ENCODE data around the gene TMEM207. TPM values are rescaled to one million over a fixed set of nuclear protein-coding genes. Genes with fewer than 3 reads are reported as not detected.
"Not testable (repeated sequence)": the region's sequence is repeated elsewhere in the genome, so short reads cannot be mapped to it uniquely, and the experiment has no call there.

TMEM207 gene
- not detected in 2 replicates for total RNA-seq

DNA sequence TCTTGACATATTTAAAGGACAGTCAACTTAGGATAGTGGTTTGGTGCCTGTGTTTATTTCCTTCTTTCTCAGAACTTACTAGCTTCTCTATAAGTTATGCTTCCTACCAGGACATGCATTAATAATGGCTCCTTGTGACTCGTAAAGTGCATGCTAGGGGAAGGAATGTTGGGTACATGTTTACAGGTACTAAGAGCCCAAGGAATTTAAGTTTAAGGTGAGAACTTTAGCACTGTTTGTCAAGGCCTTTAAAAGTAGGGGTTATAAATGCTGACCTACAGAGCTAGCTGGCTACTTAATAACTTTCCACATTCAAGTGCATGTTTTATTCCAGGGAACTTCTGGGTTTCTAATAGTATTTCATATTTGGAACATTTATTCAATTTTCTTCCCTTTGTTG is at the start of gene TMEM207:
Gene TMEM207 (minus strand): TSS at position 101 of the 400 bp plus-strand sequence. CDS start 92 bp downstream, at position 9.
- no peak for DNase-seq (ENCODE audit: low read depth in 2 of 2)

DNA sequence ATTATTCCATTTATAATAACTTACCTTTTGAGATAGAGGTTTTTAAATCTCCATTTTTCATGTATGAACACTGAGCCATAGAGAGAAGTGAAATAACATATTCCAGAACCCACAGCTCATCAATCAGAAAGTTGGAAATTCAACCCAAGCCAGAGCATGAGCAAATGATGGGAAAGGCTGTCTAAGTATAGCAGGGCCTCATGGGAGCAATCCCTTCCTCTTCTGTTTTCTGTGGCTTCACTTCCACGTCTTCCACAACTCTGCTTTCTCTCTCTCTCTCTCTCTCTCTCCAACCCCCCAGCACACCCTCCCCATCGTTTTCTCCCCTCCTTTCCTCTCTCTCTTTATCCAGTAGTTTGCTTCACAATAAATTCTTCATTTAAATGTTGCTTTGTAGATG is 49.4 kb upstream of the TMEM207 start:
- no peak for DNase-seq (ENCODE audit: low read depth in 2 of 2)

DNA sequence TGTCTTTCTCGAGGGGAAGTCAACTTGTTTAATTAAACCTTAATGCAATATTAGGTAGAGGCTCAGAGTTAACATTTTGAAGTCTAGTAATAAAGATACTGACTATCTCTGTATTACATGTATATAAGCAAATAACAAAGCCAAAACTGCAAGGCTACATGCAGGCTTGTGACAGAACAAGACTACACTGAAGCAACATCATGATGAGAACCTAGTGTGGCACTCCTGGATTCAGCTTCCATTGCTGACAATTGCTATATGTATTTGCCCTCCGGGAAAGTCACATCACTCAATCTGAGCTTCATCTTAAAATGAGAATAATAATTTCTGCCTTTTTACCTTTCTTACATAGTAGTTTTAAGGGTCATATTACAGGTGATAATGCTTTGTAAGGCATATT is 48.6 kb upstream of the TMEM207 start:
- DNase-seq (ENCODE audit: low read depth in 2 of 2), result no peak

DNA sequence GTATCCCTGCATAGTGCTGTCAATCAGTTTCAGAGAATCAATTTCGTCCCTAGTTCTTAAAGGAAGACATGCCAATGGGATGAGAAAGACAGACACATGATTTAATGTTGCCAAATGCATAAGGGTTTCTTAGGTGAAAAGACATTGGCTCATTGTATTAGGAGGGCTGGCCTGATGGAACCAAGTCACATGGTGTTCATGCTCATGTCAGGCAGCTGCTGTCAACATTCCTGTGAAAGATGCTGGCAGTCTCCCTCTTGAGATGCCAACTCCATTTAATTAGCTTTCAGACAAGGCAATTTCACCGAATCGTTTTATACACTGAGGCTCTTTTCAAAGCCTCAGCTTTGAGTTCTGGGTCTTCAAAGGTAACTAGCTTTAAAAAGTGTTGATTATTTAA is 48.1 kb upstream of the TMEM207 start:
- no peak for DNase-seq (ENCODE audit: low read depth in 2 of 2)

DNA sequence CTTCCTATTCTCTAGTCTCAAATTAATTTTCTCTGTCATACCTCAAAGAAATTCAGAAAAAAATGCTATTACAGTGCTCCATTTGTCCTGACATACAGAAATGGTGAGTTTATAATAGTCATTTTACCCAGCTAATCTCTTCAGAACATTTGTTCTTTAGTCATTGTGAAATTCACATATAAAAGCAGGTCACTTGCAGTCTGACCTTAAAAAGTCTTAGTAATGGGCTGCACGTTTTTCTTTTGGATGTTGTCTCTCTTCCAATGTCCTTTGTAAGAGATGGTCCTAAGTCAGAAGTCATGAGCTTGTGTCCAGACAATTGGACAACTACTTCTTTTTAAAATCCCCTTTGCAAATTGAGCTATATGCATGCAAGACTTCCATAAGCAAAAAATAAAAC is 47.2 kb upstream of the TMEM207 start:
- no peak for DNase-seq (ENCODE audit: low read depth in 2 of 2)

DNA sequence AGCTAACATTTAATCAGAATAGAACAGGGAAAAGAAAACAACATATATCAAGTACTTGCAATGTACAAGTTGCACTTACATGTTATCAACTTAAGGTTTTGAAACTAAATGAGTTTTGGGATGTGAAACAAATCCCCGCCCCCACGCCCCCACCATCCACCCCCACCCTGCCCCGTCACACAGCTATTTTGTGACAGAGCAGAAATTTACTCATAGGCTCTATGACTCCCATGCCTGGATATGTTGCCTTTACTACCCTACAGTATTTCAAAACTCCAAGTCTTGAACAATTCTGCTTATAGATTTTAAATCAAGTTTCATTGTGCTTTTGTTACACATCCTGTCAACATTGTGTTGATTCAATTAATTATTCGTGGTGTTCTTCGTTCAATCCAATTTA is 46.1 kb upstream of the TMEM207 start:
- DNase-seq (ENCODE audit: low read depth in 2 of 2), result no peak

DNA sequence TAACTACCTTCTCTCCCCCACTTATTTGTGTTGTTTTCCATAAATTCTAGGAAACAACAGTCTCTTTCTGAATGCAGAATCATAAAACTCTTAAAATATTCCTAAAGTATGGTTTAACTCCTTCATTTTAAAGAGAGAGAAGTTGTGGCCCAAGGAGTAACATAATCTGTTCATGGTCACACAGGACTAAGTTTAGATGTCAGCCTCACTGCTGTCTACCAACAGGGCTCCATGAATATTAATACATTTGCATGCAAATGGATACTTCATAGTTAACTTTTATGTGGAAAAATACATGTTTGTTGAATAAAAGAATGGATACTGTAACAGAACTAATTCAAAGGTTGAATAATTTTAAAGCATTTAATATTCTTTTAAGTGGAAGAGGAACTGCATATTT is 45.7 kb upstream of the TMEM207 start:
- no peak for DNase-seq (ENCODE audit: low read depth in 2 of 2)

DNA sequence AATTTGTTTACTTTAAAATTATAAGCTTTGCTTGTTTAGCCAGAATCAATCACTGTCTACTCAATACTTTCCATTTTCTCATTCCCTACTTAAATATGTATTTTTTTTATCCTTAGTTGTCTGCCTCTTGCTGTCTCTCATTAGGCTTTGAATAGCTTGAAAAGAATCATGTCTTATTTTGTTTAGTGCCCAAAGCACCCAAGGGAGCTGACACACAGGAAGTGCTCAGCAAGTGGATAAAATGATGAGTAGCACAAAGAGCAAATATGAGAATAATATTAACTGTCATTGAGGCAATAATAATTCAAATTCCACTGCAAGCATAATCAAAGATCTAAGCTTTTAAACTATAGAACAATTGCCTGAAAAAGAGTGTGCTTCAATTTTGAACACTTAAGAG is 45.2 kb upstream of the TMEM207 start:
- no peak for DNase-seq (ENCODE audit: low read depth in 2 of 2)

DNA sequence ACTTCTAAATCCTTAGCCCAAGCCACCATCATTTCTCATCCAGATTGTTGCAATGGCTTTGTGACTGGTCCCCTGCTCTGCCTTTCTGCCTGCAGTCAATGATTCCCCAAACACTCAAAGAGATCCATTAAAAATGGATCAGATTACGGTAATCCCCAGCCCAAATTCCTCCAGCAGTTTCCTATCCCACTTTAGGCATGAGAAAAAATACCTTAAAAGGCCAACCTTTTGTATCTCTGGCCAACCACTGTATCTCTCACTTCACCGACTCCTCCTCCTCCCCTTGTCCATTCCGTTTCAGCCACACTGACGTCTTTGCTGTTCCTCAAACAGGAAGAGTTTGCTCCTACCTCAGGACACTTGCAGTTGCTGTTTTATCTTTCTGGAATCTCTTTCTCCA is 43.3 kb upstream of the TMEM207 start:
- DNase-seq (ENCODE audit: low read depth in 2 of 2), result no peak

DNA sequence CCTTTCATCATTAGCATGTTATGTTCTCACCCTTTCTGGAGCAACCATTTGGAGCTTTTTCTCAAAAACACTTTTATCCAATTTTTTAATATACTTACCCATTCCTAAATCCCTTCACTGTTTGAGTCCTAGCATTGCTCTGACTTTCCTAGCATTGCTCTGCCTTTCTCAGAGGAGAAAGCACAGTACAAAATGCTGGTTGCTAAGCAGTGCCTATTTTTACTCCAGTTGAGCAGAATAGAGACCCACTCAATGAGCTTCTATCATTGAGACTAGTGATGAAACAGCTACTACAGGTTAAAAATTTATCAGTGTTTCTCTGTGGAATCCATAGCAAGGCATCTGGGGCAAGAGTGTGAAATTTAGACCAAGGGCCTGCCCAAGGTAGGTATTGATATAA is 42.4 kb upstream of the TMEM207 start:
- DNase-seq (ENCODE audit: low read depth in 2 of 2), result no peak

DNA sequence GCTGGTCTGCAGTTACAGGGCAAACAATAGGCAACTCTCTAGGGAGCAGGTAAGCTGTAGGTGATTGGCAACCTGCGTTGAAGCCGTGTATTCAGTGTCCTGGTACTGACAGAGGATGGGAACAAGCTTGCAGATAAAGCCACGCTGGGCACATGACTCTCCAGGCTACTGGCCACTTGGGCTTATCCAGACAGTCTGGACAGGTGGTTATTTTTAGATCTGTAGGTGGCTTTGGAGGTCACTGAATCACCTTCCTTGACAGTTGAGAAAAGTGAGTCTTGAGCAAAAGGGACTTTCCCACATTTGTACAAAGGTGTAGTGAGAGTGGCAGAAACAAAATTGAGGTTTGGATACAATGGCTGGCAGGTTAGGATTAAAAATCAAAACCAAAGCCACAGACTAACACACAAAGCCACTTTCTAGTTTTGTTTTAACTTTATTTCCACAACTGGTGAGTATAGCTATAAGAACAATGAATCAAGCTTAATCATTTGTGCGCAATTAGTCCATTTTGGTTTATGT is 41.9 kb upstream of the TMEM207 start:
- DNase-seq (ENCODE audit: low read depth in 2 of 2), result no peak

DNA sequence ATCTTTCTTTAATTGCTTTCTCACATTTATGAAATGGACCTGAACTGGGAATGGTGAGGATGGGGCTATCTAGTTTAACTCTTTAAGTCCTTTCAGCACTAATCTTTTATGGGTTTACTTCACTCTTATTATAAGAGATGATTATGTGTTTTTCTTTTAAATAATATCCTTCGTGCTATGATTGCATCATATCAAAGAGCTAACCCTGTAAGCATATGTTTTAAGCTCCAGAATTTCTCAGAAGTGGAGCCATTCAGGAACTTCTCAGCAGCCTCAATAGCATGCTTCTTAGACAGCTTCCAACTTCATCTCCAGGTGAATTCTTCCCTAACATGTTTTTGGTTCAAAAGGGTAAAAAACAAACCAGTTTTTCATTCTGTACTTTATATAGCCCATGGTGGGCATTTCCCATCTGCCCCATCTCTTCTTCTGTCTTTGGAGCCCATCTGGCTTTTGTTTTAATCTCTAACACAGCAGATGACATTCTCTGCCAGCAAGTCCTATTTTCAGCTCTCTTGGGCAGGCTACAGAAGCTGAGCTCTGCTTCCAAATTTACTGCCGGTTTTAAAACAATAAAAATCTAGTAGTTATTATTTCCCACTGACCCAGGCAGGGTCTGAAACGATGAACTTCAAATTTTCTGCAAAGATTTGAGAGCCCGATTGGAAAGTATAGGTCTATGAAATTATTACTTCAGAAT is 37.4 kb upstream of the TMEM207 start:
- DNase-seq (ENCODE audit: low read depth in 2 of 2), result no peak

DNA sequence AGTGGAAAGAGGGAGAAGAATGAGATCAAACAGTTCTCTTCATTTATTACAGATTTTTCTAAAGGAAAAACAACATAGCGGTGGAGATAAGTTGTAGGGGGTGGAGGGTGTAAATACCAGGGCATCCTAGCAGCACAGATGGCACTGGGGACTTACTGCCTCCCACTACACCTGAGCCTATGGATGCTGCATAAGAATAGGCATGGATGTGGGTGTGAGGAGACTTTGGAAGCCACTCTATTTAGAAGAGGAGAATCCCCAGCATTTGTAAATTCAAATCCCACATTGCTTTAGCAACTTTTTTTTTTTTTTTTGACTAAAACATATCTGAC is 36.8 kb upstream of the TMEM207 start:
- no peak for DNase-seq (ENCODE audit: low read depth in 2 of 2)

DNA sequence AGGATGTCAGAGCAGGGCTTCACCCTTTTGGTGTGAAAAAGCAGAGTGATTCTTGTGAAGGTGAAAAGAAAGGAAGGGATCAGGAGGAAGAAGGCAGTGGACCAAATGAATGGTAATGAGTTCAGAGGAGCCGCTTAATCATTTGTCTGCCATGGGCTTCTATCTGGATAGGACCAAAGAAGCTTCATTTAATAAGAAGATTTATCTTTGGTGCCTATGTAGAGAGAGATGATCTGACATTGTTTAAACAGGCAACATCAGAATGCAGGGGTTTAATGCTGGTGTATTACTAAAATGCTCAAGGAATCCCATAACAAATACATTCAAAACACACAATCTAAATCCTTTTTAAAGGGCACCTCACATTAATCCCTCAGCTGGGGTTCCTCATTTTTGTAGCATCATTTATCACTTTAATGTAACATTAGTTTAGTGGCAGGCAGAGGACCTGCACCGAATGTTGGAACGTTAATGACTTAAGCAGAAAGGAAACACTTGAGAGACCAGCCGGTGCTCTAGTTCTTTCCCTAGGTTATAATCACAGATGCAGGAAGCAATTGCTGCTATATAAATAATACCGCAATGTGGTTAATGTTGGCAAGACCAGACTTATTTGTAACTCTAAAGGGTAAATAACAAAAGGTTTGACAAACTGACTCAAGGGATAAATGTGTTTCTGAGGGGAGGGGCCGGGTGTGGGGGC is 36.3 kb upstream of the TMEM207 start:
- DNase-seq (ENCODE audit: low read depth in 2 of 2), result peak; percentile 5 to 44

DNA sequence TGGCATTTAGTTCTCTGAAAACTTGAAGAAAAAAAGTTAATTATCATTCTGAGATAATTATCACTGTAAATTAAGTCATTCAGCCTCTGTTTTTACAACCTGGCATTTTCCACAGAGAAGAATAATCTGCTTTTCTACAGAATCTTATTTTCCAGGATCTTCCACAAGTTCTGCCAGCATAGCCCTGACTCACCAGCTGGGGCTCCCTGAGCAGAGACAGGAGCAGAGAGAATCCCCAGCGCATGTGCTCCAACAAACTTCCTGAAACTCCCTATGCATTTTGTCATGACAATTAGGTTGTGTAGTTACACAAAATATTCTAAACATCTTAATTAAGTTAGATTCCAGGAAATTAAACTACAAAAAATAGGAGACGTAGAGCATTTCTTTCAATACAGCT is 32.1 kb upstream of the TMEM207 start:
- no peak for DNase-seq (ENCODE audit: low read depth in 2 of 2)

DNA sequence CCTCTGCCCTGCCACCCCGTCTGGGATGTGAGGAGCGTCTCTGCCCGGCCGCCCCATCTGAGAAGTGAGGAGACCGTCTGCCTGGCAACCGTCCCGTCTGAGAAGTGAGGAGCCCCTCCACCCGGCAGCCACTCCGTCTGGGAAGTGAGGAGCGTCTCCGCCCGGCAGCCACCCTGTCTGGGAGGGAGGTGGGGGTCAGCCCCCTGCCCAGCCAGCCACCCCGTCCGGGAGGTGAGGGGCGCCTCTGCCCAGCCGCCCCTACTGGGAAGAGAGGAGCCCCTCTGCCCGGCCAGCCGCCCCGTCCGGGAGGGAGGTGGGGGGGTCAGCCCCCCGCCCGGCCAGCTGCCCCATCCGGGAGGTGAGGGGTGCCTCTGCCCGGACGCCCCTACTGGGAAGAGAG is 23.6 kb upstream of the TMEM207 start:
- DNase-seq (ENCODE audit: low read depth in 2 of 2), result not testable (repeated sequence)

DNA sequence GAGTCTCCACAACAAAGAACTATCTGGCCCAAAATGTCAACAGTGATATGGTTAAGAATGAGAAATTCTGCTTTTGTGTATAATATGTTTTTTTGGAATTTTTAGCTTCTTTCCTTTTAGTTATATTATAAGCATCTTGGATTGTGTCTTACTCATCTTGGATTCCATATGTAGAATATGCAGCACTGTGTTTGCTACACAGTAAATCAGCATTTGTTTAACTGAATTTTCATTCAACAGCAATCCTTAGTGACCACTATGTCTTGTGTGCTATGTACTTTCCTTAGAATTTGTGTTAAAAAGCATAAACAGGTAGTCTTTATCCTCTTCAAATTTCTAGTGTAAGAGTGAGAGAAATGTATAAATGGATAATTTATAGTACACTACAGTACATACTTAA is 18.2 kb upstream of the TMEM207 start:
- DNase-seq (ENCODE audit: low read depth in 2 of 2), result no peak

DNA sequence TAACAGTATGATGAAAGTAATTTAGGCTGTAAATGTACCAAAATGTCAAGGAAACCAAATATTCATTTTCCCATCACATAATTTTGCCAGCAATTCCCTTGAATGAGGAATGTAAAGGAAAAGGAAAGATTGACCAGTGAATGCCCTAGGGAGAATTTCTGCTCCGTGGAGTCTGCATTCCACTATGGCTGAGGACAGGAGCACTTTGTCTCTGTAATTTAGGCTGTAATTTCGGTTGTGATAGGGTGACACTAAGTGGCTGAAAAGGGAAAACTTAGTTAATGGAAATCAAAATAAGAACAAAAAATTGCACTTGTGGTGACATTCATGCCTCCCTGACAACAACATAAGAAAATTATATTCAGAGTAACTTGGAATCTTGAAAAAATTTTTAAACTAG is 8.3 kb upstream of the TMEM207 start:
- peak in 1 of 2 donors; percentile 1 for DNase-seq (ENCODE audit: low read depth in 2 of 2)

DNA sequence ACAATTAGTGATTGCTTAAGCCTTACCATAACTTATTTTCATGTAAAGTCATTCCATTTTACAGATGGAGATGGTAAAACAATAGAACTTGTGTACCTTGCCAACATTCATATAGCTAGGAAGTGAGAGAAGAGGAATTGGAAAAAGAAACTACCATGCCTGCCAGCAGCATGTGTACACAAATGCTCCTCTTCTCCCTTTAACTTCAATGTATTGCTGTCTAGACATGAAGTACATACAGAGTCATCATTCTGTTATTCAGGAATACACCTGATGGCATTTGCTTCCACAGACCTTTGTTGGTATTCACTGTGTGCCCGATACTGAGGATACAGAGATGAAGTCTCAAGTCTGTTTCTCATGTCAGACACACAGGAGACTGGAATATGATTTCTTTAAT is 7.1 kb upstream of the TMEM207 start:
- DNase-seq (ENCODE audit: low read depth in 2 of 2), result peak in 1 of 2 donors; percentile 14

DNA sequence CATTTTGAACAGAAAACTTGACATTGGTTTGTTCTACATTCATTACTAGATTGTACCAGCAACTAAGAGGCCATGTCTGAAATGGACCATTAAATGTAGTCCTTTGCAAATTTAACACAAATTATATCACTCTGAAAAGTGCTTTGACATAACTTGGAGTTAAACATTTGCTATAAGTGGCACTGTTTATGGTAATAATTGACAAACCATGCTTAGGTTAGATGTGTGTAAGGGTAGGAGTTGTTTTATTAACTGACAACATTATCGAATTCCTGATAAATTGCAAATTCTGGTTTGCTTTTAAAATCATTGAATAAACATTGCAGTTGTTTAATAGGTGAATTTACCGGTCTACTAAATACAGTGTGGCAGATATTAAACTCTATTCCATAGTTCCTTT is 6.1 kb upstream of the TMEM207 start:
- DNase-seq (ENCODE audit: low read depth in 2 of 2), result no peak

DNA sequence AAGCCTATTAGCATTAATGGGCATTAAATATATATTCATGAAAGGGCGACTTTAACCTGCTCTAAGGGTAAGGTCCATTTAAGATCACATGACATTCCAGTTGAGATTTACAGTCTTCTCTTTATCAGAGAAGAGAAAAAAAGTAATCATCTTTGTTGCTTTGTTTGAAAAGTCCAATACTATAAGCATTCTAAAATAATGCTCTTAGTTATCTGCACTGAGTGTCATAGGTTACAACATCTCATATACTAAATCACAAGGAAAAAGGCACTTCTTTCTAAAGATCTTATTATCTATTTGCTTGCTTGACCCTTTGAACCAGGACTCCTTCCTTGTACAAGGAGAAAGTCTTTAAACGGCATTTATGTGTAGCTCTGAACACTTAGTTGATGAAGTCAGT is 1.4 kb downstream of the TMEM207 start:
- no peak for DNase-seq (ENCODE audit: low read depth in 2 of 2)

DNA sequence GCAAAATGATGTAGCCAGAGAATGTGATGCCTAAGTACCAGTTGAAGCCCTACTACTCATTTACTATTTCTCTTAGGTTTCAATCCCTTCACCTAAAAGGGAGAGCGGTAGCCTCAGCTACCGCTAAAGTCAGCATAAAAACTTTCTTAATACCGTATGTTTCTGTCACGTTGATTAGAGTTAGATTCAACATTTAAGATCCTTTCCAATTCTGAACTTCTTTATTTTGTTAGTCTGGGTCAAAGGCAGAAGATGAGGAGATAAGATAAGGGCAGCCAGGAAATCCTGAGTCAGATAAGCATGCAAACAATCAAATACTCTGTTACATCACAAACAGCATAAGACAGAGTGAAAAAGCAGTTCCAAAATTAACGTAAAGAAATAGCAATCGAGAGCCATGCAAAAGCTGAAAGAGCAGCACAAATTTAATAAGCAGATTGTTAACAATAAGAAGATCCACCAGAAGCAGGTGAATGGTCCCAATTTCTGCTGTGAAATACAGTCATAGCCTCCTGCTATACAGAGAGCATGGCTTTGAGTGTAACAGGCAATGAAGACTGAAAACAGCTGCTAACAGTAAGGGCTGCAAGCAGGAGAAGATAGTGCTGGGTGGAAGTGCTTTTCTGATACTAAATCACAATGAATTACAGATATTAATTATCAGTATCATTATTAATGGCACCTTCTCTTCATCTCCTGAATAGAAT is 3.0 kb downstream of the TMEM207 start:
- DNase-seq (ENCODE audit: low read depth in 2 of 2), result peak in 1 of 2 donors; percentile 20
